Ishikawa (cell line): ENCODE measurements around the gene GBF1.

Source experiments
- CEBPB ChIP-seq: IDR thresholded peaks from 2 replicates; pipeline ENCODE4 v1.6.1; 2012
- CREB1 ChIP-seq: IDR thresholded peaks from 2 replicates; pipeline ENCODE4 v1.6.1; 2012; ENCODE audit warnings: low read depth
- EGR1 ChIP-seq: IDR thresholded peaks from 2 replicates; pipeline ENCODE4 v1.6.1; 2012
- EP300 ChIP-seq: IDR thresholded peaks from 2 replicates; pipeline ENCODE4 v1.6.1; 2012; ENCODE audit warnings: borderline replicate concordance
- FOXM1 ChIP-seq: IDR thresholded peaks from 2 replicates; pipeline ENCODE4 v1.6.1; 2012; ENCODE audit warnings: low read depth, borderline replicate concordance
- NFIC ChIP-seq: IDR thresholded peaks from 2 replicates; pipeline ENCODE4 v1.6.1; 2012
- RAD21 ChIP-seq: IDR thresholded peaks from 2 replicates; pipeline ENCODE4 v1.6.1; 2012; ENCODE audit warnings: low read depth
- TCF12 ChIP-seq: IDR thresholded peaks from 2 replicates; pipeline ENCODE4 v1.6.1; 2012; ENCODE audit warnings: low read depth
- YY1 ChIP-seq: IDR thresholded peaks from 2 replicates; pipeline ENCODE4 v1.6.1; 2012; ENCODE audit warnings: low read depth
- ZBTB7A ChIP-seq: IDR thresholded peaks from 2 replicates; pipeline ENCODE4 v1.6.1; 2012; ENCODE audit warnings: low read depth
- TF ChIP-seq, protein P1 (sequence below): IDR thresholded peaks from 2 replicates; pipeline ENCODE4 v1.6.1; 2012; ENCODE audit warnings: low read depth, mild to moderate bottlenecking
- TF ChIP-seq, protein P2 (sequence below): IDR thresholded peaks from 2 replicates; pipeline ENCODE4 v1.6.1; 2012

DNA sequence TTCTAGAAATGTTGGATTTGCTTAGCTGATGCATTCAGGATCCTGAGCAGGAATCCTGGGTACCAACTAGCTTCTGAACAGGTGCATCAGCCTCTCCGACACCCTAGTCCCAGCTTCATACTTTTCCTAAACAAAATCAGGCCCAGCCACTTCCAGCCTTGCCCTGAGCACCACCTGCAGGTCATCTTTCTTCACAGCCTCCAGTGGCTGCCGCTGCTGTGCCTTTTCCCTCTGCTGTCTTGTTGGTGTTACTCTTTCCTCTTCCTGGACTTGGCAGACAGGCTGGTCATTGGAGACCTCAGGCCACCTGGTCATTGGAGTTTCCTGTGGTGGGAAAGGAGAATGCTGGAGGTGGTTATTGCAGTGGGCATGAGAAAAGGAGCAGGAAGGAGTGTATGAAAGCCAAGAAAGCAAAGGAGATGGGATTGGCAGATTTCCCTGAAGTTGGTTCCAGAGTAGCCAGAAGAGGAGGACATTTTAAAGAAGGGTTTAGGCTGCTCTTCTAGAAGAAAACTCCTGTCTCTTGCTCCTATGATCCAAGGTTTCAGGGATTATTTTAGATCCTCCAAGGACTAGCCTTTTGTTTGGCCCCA is 102.0 kb downstream of the GBF1 start:
- TF ChIP-seq CEBPB (no peak), RAD21 (peak; percentile 78), ZBTB7A (no peak), EP300 (no peak), TCF12 (no peak), CREB1 (no peak), NFIC (no peak), EGR1 (no peak), FOXM1 (no peak), YY1 (no peak)
- TF ChIP-seq, protein P1, sequence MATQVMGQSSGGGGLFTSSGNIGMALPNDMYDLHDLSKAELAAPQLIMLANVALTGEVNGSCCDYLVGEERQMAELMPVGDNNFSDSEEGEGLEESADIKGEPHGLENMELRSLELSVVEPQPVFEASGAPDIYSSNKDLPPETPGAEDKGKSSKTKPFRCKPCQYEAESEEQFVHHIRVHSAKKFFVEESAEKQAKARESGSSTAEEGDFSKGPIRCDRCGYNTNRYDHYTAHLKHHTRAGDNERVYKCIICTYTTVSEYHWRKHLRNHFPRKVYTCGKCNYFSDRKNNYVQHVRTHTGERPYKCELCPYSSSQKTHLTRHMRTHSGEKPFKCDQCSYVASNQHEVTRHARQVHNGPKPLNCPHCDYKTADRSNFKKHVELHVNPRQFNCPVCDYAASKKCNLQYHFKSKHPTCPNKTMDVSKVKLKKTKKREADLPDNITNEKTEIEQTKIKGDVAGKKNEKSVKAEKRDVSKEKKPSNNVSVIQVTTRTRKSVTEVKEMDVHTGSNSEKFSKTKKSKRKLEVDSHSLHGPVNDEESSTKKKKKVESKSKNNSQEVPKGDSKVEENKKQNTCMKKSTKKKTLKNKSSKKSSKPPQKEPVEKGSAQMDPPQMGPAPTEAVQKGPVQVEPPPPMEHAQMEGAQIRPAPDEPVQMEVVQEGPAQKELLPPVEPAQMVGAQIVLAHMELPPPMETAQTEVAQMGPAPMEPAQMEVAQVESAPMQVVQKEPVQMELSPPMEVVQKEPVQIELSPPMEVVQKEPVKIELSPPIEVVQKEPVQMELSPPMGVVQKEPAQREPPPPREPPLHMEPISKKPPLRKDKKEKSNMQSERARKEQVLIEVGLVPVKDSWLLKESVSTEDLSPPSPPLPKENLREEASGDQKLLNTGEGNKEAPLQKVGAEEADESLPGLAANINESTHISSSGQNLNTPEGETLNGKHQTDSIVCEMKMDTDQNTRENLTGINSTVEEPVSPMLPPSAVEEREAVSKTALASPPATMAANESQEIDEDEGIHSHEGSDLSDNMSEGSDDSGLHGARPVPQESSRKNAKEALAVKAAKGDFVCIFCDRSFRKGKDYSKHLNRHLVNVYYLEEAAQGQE: no peak
- TF ChIP-seq, protein P2, sequence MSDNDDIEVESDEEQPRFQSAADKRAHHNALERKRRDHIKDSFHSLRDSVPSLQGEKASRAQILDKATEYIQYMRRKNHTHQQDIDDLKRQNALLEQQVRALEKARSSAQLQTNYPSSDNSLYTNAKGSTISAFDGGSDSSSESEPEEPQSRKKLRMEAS: no peak
